K562 (cell line): ENCODE results near the gene BLOC1S3. TPM values are rescaled to one million over a fixed set of nuclear protein-coding genes. Genes with fewer than 3 reads are reported as not detected.

Experiments
- ARHGAP35 ChIP-seq: fragments of 450-650 bp; IDR thresholded peaks from 2 replicates; pipeline ENCODE4 v1.6.1; 2018; ENCODE audit not compliant: partially characterized antibody
- CTBP1 ChIP-seq: fragments of 450-650 bp; IDR thresholded peaks from 2 replicates; pipeline ENCODE4 v1.6.1; 2016; ENCODE audit warnings: borderline replicate concordance
- EP300 ChIP-seq: IDR thresholded peaks from 2 replicates; pipeline ENCODE4 v1.6.1; 2012; ENCODE audit warnings: low read length, improper control_type of control experiment
- ETV1 ChIP-seq: fragments of 450-650 bp; conservative IDR thresholded peaks from 2 replicates; pipeline ENCODE4 v1.6.1; 2016; ENCODE audit warnings: missing genetic modification characterization, control low read depth, low read depth, missing compliant biosample characterization
- FOSL1 ChIP-seq: fragments of 200-800 bp; sonication (Bioruptor generic); conservative IDR thresholded peaks from 2 replicates; pipeline ENCODE4 v1.6.1; 2016; ENCODE audit warnings: missing genetic modification characterization, missing compliant biosample characterization
- JUND ChIP-seq, 2 experiments: IDR thresholded peaks; 2 replicates in 1 of 2; 3 replicates in 1 of 2; pipeline ENCODE4 v1.6.1; 2011; ENCODE audit warnings: borderline replicate concordance in 2 of 2, low read depth in 2 of 2, low read length in 2 of 2, improper control_type of control experiment in 1 of 2, missing biosample characterization in 1 of 2, missing genetic modification characterization in 1 of 2, missing genetic modification reagents in 1 of 2
- LEF1 ChIP-seq: fragments of 450-650 bp; IDR thresholded peaks from 2 replicates; pipeline ENCODE4 v1.6.1; 2016; ENCODE audit warnings: mild to moderate bottlenecking
- MEIS2 ChIP-seq: fragments of 450-650 bp; IDR thresholded peaks from 2 replicates; pipeline ENCODE4 v1.6.1; 2014; ENCODE audit warnings: mild to moderate bottlenecking; ENCODE audit not compliant: partially characterized antibody
- MIER1 ChIP-seq: fragments of 450-650 bp; IDR thresholded peaks from 2 replicates; pipeline ENCODE4 v1.6.1; 2016; ENCODE audit warnings: antibody characterized with exemption, mild to moderate bottlenecking, low read depth
- NFRKB ChIP-seq: fragments of 450-650 bp; IDR thresholded peaks from 2 replicates; pipeline ENCODE4 v1.6.1; 2016; ENCODE audit warnings: low read depth
- POLR2A ChIP-seq: fragments of 450-650 bp; conservative IDR thresholded peaks from 2 replicates; pipeline ENCODE4 v1.6.1; 2016
- RCOR1 ChIP-seq, 2 experiments: IDR thresholded peaks; 2 replicates each; pipeline ENCODE4 v1.6.1; 2012; ENCODE audit warnings: low read depth in 2 of 2, low read length in 2 of 2, borderline replicate concordance in 1 of 2, improper control_type of control experiment in 1 of 2
- SMARCB1 ChIP-seq: IDR thresholded peaks from 2 replicates; pipeline ENCODE4 v1.6.1; 2011; ENCODE audit warnings: improper control_type of control experiment, low read depth; ENCODE audit not compliant: insufficient read length
- TCF15 ChIP-seq: fragments of 250-450 bp; sonication (Bioruptor Pico); IDR thresholded peaks from 2 replicates; pipeline ENCODE4 v1.8.0; 2022; ENCODE audit warnings: moderate library complexity, mild to moderate bottlenecking, inconsistent platforms
- TEAD1 ChIP-seq, 2 experiments: fragments of 450-650 bp in 1 of 2; sonication (generic) in 1 of 2; formaldehyde crosslinking; IDR thresholded peaks; 2 replicates each; pipeline versions ENCODE4 v1.4.0 to v1.8.0; 2020 to 2022; ENCODE audit warnings: mild to moderate bottlenecking in 2 of 2, missing genetic modification reagents in 1 of 2
- TEAD4 ChIP-seq, 2 experiments: sonication (generic) in 1 of 2; formaldehyde crosslinking in 1 of 2; IDR thresholded peaks; 2 replicates each; pipeline versions ENCODE4 v1.6.1 to v1.8.0; 2012 to 2022; ENCODE audit warnings: borderline replicate concordance in 1 of 2, inconsistent platforms in 1 of 2, low read length in 1 of 2, mild to moderate bottlenecking in 1 of 2, missing genetic modification reagents in 1 of 2
- UBTF ChIP-seq, 2 experiments: IDR thresholded peaks; 2 replicates each; pipeline ENCODE4 v1.6.1; 2012; ENCODE audit warnings: improper control_type of control experiment in 2 of 2, low read depth in 2 of 2, low read length in 2 of 2, borderline replicate concordance in 1 of 2
- ZEB2 ChIP-seq: fragments of 450-650 bp; IDR thresholded peaks from 2 replicates; pipeline ENCODE4 v1.6.1; 2016
- ZFPM2 ChIP-seq: fragments of 250-450 bp; sonication (Bioruptor Pico); IDR thresholded peaks from 2 replicates; pipeline ENCODE4 v1.5.1; 2022; ENCODE audit warnings: mild to moderate bottlenecking
- ZKSCAN1 ChIP-seq: fragments of 150-350 bp; IDR thresholded peaks from 2 replicates; pipeline ENCODE4 v1.6.1; 2016; ENCODE audit warnings: low read depth, low read length
- ZNF589 ChIP-seq: fragments of 200-800 bp; sonication (Bioruptor generic); IDR thresholded peaks from 2 replicates; pipeline ENCODE4 v1.6.1; 2016; ENCODE audit warnings: low read depth, missing genetic modification characterization, missing compliant biosample characterization
- polyA plus RNA-seq, 8 experiments: library from polyadenylated mRNA; depleted of rRNA in 4 of 8; stranded (reverse) in 5 of 8; unstranded in 3 of 8; fragments of >200 nt; fragmentation: Nextera tagmentation in 2 of 8; fragmentation: Illumina TruSeq in 1 of 8; extraction: Ambion mirVana in 2 of 8; extraction: Trizol in 1 of 8; gene quantifications; 2 replicates each; pipeline versions ENCODE4 v1.2.1 to v1.2.3, GENCODE V29; 2011 to 2014; ENCODE audit warnings: inconsistent platforms in 1 of 8, missing spikeins in 1 of 8
- total RNA-seq, 7 experiments: library from RNA; depleted of rRNA in 6 of 7; stranded (reverse); fragments of >200 nt in 6 of 7; fragmentation: Illumina TruSeq in 2 of 7; extraction: Trizol in 2 of 7; gene quantifications; 2 replicates each; pipeline versions ENCODE4 v1.2.1 to v1.2.3, GENCODE V29; 2011 to 2021; ENCODE audit warnings: low replicate concordance in 1 of 7

BLOC1S3 gene
- total and polyA plus RNA-seq, 9 of the 15 experiments (the other 6 are each of a cell fraction or from before 2014, with no cell fraction given): 3.9 to 20.2 (median 10.4) TPM

- TF ChIP-seq UBTF (IDR thresholded peaks at IDR 0.05; ENCODE audit: borderline replicate concordance in 1 of 2, low read depth in 2 of 2, low read length in 2 of 2) (0 out of 4 replicates have a peak, but pooled peaks have one; percentile 33 to 53), LEF1 (peak; percentile 65), NFRKB (0 out of 2 replicates have a peak, but pooled peaks have one; percentile 58), ZNF589 (no peak), ARHGAP35 (no peak), FOSL1 (tag) (0 out of 2 replicates have a peak, but pooled peaks have one; percentile 19), ZKSCAN1 (no peak), MEIS2 (peak; percentile 71), ETV1 (tag) (peak; percentile 97), ZEB2 (peak; percentile 80), POLR2A (peak; percentile 51; the same call in 1 of the 2 replicates), MIER1 (no peak), SMARCB1 (no peak), RCOR1 (IDR thresholded peaks at IDR 0.05; ENCODE audit: borderline replicate concordance in 1 of 2, low read depth in 2 of 2, low read length in 2 of 2) (peak in 1 of 2 experiments; percentile 70; a peak in 1 of 4 replicates), CTBP1 (peak; percentile 58; the same call in 1 of the 2 replicates), ZFPM2 (no peak), TCF15 (CRISPR knock-in tag) (no peak), TEAD4 (IDR thresholded peaks at IDR 0.05; ENCODE audit: low read length) (peak; percentile 51; the same call in 1 of the 2 replicates), TEAD4 (CRISPR knock-in tag; IDR thresholded peaks at IDR 0.05; ENCODE audit: borderline replicate concordance) (no peak), TEAD1 (CRISPR knock-in tag; IDR thresholded peaks at IDR 0.05) (peak in 1 of 2 experiments; percentile 74; a peak in 1 of 4 replicates), EP300 (peak; percentile 75), JUND (IDR thresholded peaks at IDR 0.05; ENCODE audit: borderline replicate concordance, low read depth, low read length) (peak; percentile 30; the same call in 1 of the 2 replicates), JUND (tag; IDR thresholded peaks at IDR 0.05; ENCODE audit: borderline replicate concordance, low read depth, low read length) (no peak; the same call in 2 of the 3 replicates)
Observed at GRCh38 chr19:45171211-45171623, 7.4 kb upstream of the BLOC1S3 start (continued).
